Activated CD4-positive, alpha-beta T cell treated with anti-CD3 and anti-CD28 coated beads for 48 hours (primary cell): ENCODE data around the gene LMLN.
"Not testable (repeated sequence)": the region's sequence is repeated elsewhere in the genome, so short reads cannot be mapped to it uniquely, and the experiment has no call there.

ENCODE experiments used
- DNase-seq: peaks from one replicate; pipeline ENCODE4 v3.0.0-alpha.2; 2020

The LMLN gene

GRCh38 chr3:198080521-198081384, 120.7 kb downstream of the LMLN start:
- DNase-seq, result peak; percentile 83

GRCh38 chr3:198081421-198081844, 121.4 kb downstream of the LMLN start:
- no peak for DNase-seq

GRCh38 chr3:198082226-198082625, 122.2 kb downstream of the LMLN start:
- DNase-seq, result not testable (repeated sequence)

- no peak for DNase-seq
Measured at GRCh38 chr3:198088421-198088955, 128.5 kb downstream of the LMLN start.

GRCh38 chr3:198090795-198091332, 130.8 kb downstream of the LMLN start:
- DNase-seq, result no peak

GRCh38 chr3:198092276-198092675, 132.3 kb downstream of the LMLN start:
- DNase-seq, result no peak

- no peak for DNase-seq
Measured at GRCh38 chr3:198093112-198093679, 133.2 kb downstream of the LMLN start.
